ENCODE data around the gene TRABD.
A peak's percentile ranks its signal among the peaks of the same experiment; 100 is the strongest.
"Not testable (repeated sequence)": the region's sequence is repeated elsewhere in the genome, so short reads cannot be mapped to it uniquely, and the experiment has no call there.

The TRABD gene

DNA sequence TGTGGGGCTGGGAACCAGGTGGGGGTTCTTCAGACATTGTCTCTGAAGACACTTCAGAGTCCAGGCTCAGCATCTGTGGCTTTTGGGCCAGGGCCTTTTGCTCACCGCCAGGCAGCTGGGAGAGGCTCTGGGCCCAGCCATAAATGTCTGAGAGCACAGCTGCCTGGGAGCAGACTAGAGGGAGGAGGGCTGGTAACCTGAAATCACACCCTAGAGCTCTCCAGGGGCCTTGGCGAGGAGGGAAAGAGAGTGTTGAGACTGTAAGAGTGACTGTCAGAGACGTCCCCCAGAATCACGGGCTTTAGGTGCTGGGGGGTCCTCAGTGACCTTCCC, 4.1 kb downstream of the TRABD start:
- no peak for DNase-seq

DNA sequence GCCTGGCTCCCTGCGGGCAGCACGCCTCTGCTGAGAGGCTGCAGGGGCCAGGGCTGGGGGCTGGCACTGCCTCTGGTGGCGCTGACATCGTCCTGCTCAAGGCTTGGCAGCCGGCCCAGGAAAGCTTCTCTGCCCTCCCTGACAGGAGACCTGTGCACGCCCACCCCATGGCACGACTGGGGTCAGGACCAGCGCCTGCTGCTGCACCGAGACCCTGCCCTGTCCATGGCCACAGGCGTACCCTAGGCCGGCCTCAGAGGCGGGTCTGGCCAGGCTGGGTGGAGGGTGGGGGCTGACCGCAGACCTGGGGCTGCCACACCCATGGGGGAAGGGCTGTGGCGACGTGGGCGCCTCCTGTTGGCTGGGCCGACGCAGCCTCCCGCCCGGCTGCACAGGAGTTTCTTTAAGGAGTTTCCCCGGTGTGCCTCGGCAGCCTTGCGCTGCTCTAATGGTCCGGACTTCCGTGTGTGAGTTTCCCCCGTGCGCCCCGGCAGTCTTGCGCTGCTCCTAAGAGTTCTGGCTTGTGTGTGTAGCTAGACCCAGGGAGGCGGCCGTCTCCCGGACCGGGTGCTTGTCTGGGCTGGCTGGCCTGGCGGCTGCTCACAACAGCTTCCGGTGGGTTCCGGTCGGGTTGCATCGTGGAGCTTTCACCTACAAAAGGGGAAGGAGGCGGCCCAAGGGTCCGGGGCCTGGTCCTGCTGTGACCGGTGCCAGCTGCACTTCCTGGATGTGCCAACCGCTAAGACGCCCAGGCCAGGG, 4.6 kb downstream of the TRABD start:
- peak; percentile 80 to 83 for DNase-seq

DNA sequence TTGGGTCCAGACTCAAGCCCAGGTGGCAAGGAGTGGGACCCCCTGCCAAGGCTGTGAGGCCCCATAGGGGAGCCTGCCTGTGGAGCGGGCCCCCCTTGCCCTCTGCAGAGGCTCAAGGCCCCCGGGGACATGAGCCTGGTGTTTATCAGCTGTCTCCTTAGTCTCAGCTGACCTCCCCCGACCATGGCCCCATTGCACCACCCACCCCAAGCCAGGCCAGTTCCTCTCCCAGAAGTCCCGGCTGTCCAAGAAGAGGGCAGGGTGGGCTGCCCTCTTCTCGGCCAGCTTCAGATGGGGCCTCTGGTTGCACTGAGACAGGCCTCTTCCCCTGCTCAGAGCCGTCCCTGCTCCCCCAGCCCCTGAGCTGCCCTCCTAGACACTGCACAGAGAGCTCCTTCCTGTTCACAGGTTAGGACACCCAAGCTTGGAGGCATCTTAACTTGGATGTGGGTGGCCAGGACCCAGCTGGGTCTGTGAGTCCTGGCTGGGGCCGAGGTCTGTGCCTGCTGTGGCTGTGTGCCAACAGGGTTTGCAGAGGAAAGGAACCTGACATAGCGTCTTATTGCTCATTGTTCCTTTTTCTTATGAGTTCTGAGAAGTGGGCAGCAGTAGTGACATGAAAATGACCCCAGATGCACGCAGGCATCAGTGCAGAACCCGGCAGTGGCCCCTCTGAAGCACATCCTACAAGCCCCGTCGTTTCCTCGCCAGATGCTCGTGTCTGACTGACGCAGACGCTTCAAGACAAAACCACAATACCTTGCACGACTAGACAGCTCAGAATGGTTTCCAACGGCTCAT, 5.4 kb downstream of the TRABD start:
- DNase-seq, result peak; percentile 96 to 98

DNA sequence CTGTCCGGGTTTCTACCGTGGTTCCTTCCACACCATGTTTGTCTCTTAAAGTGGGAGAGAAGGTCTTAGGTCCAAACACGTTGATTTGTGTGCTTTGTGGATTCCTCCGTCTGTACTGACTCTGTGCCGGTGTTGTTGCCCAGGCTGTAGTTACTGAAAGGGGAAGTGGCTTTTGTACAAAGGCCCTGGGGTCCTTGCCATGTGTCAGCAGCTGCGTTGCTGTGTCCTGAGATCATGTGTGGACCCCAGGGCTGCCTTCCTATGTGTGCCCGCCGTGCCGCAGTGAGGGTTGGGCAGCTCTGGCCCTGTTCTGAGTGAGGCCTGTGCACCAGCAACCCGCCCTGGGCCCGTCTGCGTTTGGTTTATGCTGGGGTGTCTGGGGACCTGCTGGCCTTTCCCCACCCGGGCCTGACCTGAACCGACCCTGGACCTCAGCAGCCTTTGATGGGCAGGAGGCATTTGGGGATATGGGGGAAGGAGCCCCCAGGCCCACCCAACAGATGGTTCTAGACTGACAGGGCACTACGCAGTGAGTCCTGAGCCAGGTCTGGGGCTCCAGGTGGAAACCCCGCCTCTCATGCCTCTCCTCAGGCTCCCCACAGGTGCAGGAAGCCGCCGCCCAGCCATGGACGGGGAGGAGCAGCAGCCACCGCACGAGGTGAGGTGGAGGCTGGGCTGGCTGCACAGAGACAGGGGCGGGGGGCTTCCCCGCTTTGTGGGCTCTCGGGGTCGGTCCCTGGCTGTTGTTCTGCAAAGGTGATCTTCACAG, 6.9 kb downstream of the TRABD start:
- peak; percentile 59 to 64 for DNase-seq

DNA sequence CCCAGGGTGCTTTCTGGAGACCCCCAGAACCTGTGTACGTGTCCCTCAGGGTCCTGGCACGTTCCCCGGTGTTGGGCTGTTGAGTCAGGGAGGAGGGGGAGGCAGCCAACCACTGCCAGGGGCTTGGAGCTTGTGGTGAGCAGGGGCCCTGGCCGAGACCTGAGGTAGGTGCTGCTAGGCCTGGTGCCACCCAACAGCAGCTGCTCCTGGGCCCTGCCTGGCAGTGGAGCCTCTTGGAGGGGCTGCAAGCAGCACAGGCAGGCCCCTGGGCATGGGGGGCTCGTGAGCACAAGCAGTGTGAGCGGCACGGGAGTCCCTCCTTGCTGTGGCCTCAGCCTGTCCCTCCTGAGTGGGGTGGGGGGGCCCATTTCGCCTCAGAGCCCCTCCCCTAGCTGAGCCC, 7.9 kb downstream of the TRABD start:
- no peak for DNase-seq

DNA sequence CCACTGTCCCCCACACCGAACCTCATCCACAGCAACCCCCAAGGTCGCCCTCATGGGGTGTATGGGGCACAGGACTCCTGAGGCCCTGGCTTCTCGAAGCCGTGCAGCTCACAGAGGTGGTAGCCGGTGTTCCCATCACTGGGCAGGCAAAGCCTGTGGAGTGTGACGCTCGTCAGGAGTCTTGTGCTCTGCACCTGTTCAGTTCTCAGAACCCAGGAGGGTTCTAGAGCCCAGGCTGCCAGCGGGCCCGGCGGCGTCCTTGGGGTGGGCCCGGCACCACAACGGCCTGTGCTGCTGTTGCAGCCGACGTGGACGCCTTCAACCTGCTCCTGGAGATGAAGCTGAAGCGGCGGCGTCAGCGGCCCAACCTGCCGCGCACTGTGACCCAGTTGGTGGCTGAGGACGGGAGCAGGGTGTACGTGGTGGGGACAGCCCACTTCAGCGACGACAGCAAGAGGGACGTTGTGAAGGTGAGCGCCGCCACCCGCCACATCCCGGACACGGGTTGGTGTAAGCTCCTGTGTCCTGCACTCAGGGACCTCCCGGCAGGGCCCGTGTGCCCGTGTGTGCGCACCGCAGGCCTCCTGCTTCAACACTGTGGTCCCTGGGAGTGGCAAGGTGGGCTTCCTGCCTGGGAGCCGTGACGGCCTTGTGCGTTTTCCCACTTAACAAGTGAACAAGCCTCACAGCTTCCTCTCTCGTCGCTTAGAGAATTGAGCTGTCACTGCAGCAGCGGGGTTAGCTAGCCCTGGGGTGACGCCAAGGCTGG, 8.5 kb downstream of the TRABD start:
- DNase-seq, result no peak

DNA sequence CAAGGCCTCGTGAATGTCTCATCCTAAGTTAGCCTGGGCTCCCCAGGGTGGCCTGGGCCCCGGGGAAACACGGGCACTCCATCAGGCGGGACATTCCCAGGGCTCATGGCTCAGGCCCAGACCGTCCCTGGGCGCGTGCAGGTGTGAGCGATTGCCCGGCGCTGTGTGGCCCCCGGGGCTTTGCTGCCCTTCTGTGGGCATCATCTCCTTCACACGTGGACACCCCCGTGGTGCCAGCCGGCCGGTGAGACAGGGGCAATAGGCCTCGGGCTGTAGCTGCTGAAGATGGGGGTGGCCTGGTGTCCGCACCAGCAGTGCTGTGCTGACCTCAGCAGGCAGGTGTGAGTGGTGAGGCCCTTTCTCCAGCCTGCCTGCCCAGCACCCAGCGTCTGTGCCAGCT, 10.5 kb downstream of the TRABD start:
- DNase-seq, result no peak

DNA sequence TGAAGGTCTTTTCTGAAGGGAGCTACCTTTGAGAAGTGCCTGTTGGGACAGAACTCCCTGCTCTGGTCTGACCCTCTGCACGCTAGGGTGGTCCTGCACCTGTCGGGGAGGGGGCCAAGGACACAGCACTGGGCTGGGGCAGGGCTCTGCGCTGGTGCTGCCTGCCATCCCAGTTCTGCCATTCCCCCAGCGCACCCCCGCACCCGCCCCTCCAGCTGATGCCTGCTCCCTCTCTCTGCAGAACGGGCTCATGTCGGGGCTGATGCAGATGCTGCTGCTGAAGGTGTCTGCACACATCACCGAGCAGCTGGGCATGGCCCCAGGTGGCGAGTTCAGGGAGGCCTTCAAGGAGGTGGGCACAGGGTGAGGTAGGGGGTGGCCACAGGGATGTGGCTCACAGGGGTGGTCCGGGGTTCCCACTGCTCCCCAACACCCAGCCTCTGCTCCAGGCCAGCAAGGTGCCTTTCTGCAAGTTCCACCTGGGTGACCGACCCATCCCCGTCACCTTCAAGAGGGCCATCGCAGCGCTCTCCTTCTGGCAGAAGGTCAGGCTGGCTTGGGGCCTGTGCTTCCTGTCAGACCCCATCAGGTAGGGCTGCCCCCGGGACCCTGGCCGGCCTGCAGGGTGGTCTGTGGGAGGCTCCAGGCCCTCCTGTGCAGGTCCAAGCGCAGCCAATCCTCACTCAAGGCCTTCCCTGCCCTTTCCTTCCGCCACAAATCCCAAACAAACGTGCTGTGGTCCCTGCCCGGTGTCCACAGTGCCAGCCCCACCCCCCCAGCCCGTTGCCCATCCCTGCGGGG, 11.5 kb downstream of the TRABD start:
- DNase-seq, result no peak

DNA sequence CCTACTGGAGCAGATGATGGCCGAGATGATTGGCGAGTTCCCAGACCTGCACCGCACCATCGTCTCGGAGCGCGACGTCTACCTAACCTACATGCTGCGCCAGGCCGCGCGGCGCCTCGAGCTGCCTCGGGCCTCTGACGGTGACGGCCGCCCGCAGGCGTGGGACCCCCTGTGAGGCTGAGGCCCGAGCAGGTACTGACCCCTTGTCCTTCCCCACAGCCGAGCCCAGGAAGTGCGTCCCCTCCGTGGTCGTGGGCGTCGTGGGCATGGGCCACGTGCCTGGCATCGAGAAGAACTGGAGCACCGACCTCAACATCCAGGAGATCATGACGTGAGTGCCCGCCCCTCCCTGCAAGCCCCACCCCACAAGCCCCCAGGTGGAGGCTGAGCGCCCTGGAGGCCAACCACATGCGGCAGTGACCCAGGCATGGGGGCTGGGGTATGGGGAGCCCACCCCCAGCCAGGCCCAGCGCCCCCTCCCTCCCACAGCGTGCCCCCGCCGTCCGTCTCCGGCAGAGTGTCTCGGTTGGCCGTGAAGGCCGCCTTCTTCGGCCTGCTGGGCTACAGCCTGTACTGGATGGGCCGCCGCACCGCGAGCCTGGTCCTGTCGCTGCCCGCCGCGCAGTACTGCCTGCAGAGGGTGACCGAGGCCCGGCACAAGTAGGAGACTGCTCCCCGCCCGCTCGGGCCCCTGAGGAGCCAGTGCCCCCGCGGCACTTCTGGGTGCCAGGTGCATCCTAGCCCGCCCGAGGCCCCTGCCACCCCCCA, 12.3 kb downstream of the TRABD start:
- no peak for DNase-seq

DNA sequence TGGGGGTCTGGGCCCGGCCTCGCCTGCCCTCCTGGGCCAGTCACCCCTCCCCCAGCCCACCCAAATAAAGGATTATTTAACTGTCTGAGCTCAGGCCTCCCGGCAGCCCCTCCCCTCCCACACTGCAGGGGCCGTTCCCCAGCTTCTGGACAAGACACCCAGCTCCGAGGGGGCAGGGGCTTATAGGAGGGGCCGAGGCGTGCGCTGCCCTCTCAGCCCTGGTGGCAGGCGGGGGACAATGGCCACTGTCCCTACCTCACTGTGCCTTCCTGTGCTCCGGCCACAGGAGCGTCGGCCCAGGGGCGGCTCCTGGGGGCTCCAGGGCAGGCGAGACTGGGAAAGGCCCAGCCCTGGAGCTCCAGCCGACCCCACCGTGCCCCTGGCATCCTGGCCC, 12.9 kb downstream of the TRABD start:
- no peak for DNase-seq

DNA sequence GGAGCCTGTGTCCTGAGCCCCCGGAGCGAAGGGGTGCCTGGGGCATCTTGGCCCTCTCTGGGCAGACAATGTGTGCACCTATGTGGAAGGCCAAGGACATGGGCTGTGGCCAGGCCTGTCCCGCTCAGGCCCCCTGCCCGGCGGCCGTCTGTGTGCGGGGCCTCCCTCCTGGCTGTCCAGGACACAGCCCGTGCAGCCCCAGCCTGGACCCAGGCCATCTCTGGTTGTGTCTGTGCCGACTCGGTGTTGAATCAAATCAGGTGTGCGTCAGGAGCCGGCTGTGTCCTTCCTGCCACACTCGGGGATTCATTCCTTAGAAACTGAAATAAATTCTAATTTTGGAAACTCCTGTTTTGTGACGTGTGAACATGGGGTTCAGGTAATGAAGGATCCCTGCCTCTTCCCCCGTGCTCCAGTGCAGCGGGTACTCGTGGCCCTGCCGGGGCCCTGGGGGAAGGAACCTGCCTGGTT, 13.6 kb downstream of the TRABD start:
- no peak for DNase-seq

DNA sequence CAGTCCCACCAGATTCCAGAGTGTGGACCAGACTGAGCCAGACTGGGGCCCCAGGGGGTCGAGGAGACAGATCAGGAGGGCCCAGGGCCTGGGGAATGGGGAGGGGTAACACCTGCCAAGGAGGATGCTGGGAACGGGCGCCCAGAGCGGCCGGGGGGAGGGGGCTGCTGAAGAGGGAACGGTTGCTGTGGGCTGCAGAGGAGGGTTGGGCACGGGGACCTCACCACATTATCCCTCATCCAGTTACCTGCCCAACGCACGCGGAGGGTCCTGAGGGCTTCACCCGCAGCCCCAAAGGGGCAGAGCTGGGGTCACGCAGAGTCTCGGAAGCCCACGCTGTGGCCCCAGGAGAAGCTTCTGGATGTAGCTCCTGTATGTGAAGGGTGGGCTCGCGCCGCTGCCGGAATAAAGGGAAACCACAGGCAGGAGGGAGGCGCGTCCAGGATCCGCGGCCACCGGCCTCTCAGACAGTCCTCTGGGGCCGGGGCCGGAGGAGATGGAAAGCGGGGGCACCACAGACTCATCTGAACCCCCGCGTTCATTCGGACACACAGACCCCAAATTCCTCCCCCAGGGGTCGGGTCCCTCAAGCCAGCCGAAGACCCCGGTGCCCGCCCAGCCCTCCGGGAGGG, 14.2 kb downstream of the TRABD start:
- no peak for DNase-seq

DNA sequence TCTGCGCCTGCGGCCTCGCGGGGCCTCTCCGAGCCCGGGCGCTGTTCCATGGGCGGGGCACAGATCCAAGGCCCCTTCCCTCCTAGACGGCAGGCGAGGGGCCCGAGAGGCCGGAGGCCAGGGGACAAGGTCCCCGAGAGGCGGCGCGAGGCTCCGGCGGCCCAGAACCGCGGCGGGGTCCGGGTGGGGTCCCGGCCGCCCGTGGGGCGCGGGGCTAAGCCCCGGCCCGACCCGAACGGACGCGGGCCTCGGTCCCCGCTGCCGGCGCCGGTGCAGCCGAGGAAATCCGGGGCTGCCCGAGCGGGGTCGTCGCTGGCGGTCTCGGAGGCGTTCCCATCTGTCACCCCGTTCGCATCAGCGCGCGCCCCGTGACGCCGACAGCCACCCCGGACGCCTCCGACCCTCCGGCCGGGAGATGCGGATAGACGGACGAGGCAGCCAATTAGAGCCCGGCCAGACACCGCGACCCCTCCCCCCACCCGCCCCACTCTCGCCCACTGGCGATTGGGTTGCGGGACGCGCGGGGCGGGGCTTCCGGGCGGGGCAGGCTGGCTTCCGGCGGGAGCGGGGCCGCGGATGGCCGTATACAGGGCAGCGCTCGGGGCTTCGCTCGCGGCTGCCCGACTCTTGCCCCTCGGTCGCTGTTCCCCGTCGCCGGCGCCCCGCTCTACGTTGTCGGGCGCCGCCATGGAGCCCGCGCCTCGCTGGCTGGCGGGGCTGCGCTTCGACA, 14.9 kb downstream of the TRABD start, which contains the start of gene SELENOO:
Gene SELENOO (plus strand): TSS at position 551 of the 730 bp plus-strand sequence. CDS start 26 bp downstream, at position 577.
- DNase-seq, result peak; percentile 85 to 91

DNA sequence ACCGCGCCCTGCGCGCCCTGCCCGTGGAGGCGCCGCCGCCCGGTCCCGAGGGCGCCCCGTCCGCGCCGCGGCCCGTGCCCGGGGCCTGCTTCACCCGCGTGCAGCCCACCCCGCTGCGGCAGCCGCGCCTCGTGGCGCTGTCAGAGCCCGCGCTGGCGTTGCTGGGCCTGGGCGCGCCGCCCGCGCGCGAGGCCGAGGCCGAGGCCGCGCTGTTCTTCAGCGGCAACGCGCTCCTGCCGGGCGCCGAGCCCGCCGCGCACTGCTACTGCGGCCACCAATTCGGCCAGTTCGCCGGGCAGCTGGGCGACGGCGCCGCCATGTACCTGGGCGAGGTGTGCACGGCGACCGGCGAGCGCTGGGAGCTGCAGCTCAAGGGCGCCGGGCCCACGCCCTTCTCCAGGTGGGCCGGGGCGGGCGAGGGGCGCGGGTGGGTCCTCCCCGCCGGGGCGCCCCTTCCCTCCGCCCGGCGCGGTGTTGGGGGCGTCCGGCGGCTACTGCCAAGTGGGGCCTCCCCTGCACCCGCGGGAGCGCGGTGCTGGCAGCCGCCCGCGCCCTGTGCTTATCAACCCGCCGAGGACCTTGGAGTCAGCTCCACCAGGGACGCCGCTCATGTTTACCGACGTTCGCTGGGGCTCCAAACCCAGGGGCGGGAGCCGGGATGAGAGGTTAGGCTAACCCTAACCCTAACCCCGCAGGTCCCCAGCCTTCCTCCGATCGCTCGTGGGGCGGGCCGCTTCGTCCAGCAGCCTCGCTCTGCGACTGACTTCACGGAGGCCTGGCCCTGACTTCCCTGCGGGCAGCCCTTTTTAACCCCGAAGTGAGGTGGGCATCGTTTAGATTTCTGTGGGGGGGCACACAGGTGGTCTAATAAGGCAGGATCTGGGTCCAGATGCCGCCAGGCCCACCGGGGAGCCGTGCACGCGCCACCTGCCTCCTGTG, 15.7 kb downstream of the TRABD start:
- DNase-seq, result no peak

DNA sequence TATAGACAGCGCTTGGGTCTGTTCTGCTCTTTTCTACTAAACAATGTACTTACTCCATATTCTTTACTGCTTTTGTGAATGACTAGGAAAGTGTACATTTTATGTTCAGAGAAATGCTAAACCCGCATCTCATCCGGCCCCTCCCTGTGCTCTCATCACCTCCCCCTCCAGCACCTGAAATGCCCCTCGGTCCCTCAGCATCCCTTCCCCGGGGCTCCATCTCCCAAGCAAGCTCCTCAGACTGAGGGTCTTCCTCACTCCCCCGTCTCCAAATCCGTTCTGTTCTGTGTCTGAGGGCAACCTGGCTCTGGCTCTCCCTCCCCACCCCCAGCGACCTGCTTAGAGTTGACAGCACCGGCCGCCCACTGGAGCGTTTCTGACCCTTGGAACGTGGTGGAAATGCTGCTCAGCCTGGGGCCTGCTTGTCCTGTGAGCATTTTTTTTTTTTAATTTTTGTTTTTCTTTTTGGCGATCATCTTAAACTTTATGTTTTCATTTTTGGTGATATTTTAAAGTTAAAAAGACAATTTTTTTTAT, 16.5 kb downstream of the TRABD start:
- DNase-seq, result no peak

DNA sequence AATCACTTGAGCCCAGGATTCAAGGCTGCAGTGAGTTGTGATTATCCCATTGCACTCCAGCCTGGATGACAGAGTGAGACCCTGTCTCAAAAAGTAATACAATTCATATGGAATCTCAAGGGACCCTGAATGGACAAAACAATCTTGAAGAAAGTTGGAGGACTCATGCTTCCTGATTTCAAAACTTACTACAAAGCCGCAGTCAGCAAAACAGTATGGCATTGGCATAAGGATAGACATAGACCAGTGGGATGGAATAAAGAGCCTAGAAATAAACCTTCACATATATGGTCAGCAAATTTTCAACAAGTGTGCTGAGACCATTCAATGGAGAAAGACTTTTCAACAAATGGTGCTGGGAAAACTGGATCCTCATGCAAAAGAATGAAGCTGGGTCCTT, 17.6 kb downstream of the TRABD start:
- DNase-seq, result no peak

DNA sequence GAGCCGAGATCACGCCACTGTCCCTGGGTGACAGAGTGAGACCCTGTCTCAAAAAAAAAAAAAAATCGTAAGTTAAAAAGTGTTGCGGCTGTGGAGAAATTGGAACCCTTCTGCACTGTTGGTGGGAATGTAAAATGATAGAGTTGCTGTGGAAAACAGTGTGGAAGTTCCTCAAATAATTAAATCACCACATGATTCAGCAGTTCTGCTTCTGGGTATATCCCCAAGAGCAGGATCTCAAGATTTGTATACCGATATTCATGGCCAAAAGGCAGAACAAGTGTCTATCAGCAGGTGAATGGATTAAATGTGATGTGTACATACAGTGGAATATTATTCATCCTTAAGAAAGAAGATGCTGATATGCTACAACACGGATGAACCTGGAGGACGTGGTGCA, 18.9 kb downstream of the TRABD start:
- DNase-seq, result no peak

DNA sequence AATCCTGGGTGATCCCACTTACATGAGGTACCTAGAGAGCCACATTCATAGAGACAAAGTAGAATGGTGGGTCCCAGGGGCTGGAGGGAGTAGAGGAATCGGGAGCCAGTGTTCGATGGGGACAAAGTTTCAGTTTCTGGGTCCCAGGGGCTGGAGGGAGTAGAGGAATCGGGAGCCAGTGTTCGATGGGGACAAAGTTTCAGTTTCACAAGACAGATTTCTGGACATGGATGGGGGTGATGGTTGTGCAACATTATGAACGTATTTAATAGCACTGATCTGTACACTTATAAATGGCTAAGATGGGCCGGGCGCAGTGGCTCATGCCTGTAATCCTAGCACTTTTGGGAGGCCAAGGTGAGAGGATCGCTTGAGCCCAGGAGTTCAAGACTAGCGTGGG, 19.3 kb downstream of the TRABD start:
- DNase-seq, result not testable (repeated sequence)
